HUES64 (cell line): ENCODE measurements around the gene TMEM253.

ENCODE experiments used
- H3K27ac ChIP-seq: 2 replicates; pipeline ENCODE4 v1.7.0; 2013; ENCODE audit warnings: low read depth, low read length, inconsistent platforms
- H3K27me3 ChIP-seq: 2 replicates; pipeline ENCODE4 v1.6.1; 2013; ENCODE audit warnings: mild to moderate bottlenecking, low read length; ENCODE audit not compliant: insufficient read depth
- H3K36me3 ChIP-seq: 2 replicates; pipeline ENCODE4 v1.6.1; 2013; ENCODE audit warnings: mild to moderate bottlenecking, low read length; ENCODE audit not compliant: insufficient read depth
- H3K4me1 ChIP-seq: 2 replicates; pipeline ENCODE4 v1.6.1; 2013; ENCODE audit warnings: mild to moderate bottlenecking, low read length, moderate library complexity; ENCODE audit not compliant: insufficient read depth
- H3K4me3 ChIP-seq: 2 replicates; pipeline ENCODE4 v1.5.1; 2013; ENCODE audit warnings: mild to moderate bottlenecking, low read length, moderate library complexity
- H3K9ac ChIP-seq: 2 replicates; pipeline ENCODE4 v1.6.1; 2013; ENCODE audit warnings: mild to moderate bottlenecking, low read depth, low read length
- H3K9me3 ChIP-seq: 2 replicates; pipeline ENCODE4 v1.6.1; 2013; ENCODE audit warnings: low read depth, low read length; ENCODE audit not compliant: insufficient read depth
- WGBS: fragments of 150-250, 120-280 bp; methylation state at CpG from one replicate; pipeline ENCODE4 v1.1.7; 2013; ENCODE audit warnings: missing lambda C conversion rate; 5-methylcytosine and 5-hydroxymethylcytosine counted together

Gene TMEM253

GRCh38 chr14:21099596-21099985 lies 1.3 kb upstream of the TMEM253 start:
- H3K9ac ChIP-seq = no peak overlapping the region; the same call in 1 of the 2 replicates
- WGBS = 82% methylated on average over 3 of the region's 5 CpGs
- H3K27ac ChIP-seq = peak overlapping the region; percentile 82
- H3K9me3 ChIP-seq = no peaks in the 10 kb centered on the region
- no peaks in the 10 kb centered on the region for H3K27me3 ChIP-seq
- H3K4me1 ChIP-seq = peaks cover 59% of the 10 kb centered on the region
- H3K4me3 ChIP-seq = peak overlapping the region; percentile 75
- H3K36me3 ChIP-seq = no peaks in the 10 kb centered on the region

DNA sequence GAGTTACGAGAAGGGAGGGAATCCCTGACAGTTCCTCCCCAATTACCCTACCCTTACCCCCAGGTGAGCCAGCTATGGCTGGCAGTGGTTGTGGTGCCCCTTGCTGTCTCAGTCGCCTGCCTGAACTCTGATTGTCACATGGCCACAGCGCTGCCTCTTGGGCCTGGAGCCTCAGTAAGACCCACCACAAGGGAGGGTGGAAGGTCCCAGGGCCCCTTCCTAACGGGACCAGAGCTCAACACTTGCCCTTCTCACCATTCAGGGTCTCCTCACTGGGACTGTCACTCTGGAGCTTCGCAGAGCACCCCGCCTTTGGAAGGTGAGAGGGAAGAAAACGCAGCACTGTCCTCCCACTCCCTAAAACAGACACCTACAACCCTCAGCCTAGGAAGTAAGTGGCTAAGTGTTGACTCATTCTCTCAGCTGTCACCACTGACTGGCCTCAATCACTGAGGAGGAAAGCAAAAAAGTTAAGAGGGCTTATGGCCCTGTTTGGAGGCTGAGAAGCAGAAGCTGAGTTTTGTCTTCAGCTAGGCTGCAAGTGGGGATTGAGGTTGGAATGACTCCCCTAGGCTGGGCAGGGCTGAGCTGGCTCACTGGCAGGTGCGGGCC lies 1.0 kb downstream of the TMEM253 start:
- H3K9ac ChIP-seq = no peak overlapping the region

DNA sequence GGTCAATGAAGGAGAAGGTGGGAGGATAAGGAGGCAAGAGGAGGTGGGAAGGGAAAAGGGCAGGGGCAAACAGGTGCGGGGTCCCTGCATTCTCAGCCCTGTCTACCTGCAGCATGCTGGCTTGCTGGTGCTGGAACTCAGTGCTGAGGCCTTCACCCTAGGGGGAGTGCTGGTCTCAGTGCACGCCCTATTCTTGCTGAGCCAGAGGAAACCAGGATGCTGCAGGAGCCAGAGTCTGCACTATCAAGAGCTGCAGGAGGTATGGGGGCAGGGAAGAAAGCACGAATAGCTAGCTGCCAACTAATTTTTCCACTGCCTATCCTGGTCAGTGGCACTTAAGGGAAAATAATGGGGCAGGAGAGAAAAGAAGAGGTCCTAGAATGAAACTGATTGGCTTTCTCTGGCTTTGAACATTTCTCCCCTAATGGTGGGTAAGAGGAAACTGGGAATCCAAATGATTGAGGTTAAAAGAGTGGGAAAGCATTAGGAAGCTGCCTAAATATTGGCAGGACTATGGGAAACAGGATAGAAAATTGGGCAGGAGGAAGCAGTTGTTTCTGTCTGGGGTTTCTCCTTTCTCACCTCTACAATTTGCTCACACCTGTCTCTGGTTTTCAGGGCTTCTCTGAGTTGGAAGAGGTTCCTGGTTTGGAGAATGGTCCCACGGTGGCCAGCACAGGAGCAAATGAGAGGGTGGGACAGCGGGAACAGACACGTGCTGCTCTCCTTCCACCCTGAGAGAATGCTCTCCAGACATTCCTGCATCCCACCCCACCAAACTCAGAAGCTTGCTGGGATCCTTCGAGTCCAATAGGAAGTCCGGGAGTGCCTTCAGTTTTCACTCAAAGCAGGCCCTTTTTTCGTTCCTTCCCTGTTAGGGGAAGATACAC lies 1.9 kb downstream of the TMEM253 start:
- Histone ChIP-seq H3K4me3 (peak overlapping the region; percentile 77), H3K4me1 (peaks cover 51% of the 10 kb centered on the region), H3K9me3 (no peaks in the 10 kb centered on the region), H3K36me3 (no peaks in the 10 kb centered on the region), H3K9ac (peak overlapping the region; percentile 99), H3K27me3 (no peaks in the 10 kb centered on the region), H3K27ac (peak overlapping the region; percentile 99)
- WGBS = 10% methylated on average over 9 of the region's 9 CpGs

More for the DNA sequence above, 1.0 kb downstream of the TMEM253 start:
- H3K9me3 ChIP-seq = no peaks in the 10 kb centered on the region
- H3K4me3 ChIP-seq = peak overlapping the region; percentile 77; the same call in 1 of the 2 replicates
- H3K4me1 ChIP-seq = peaks cover 53% of the 10 kb centered on the region
- no peaks in the 10 kb centered on the region for H3K36me3 ChIP-seq
- H3K27me3 ChIP-seq = no peaks in the 10 kb centered on the region
- WGBS = 73% methylated on average over 6 of the region's 8 CpGs
- 0 out of 2 replicates have a peak overlapping the region, but pooled peaks have one; percentile 23 for H3K27ac ChIP-seq

DNA sequence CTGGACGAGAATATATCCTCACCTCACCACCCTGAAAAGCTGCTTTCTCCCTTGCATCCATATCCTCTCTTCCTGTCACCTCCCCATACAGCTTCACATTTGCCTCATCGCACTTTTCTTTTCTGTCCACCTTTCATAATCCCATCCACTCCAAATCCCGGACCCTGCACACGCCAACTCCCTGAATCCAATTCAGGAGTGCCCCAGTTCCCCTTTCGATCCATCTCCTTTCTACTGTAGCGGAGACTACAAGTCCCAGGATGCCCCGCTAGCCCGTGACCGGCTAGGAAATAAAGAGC lies 2.5 kb downstream of the TMEM253 start:
- H3K27me3 ChIP-seq = no peaks in the 10 kb centered on the region
- H3K36me3 ChIP-seq = no peaks in the 10 kb centered on the region
- peak overlapping the region; percentile 99 for H3K27ac ChIP-seq
- no peaks in the 10 kb centered on the region for H3K9me3 ChIP-seq
- H3K9ac ChIP-seq = peak overlapping the region; percentile 99
- H3K4me1 ChIP-seq = peaks cover 54% of the 10 kb centered on the region
- WGBS = 2% methylated on average over 9 of the region's 9 CpGs
- H3K4me3 ChIP-seq = peak overlapping the region; percentile 77

DNA sequence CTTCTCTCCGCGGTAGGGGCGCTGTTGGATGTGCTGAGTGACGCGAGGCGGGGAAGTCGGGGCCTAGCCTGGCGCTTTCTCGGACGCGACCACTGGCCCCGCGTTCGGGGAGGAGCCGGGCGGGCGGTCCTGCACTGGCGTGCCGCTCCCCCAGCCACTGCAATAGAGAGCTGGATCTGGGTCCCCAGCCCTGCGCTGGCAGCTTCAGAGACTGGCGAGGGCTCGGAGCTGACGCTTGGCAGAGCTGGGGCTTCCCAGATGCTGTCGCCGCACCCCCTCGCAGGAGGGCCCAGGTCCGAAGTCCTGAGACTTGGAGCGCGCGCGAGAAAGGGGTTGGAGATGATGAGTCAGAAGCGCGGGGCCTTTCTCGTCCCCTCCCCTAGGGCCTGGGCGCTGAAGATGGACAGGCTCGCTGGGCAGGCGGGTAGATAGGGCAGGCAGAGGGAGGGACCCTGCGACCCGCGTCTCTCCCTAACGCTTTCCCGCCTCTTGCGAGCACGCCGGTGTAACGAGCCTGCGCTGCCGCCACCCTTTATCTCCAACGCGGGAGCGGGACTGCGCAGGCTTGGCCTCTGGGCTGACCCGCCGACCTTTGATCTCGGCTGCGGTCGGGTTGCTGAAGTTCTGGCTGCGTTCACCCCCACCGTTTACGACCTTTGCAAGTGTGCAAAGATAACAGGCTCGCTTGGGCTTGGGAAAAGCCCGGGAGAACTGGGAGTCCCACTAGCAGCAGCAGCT lies 3.0 kb downstream of the TMEM253 start:
- Histone ChIP-seq H3K9me3 (no peaks in the 10 kb centered on the region), H3K4me1 (peaks cover 54% of the 10 kb centered on the region), H3K4me3 (peak overlapping the region; percentile 77), H3K27me3 (no peaks in the 10 kb centered on the region), H3K9ac (peak overlapping the region; percentile 99), H3K27ac (peak overlapping the region; percentile 99), H3K36me3 (no peaks in the 10 kb centered on the region)
- under 1% methylated on average over 62 of the region's 62 CpGs for WGBS

DNA sequence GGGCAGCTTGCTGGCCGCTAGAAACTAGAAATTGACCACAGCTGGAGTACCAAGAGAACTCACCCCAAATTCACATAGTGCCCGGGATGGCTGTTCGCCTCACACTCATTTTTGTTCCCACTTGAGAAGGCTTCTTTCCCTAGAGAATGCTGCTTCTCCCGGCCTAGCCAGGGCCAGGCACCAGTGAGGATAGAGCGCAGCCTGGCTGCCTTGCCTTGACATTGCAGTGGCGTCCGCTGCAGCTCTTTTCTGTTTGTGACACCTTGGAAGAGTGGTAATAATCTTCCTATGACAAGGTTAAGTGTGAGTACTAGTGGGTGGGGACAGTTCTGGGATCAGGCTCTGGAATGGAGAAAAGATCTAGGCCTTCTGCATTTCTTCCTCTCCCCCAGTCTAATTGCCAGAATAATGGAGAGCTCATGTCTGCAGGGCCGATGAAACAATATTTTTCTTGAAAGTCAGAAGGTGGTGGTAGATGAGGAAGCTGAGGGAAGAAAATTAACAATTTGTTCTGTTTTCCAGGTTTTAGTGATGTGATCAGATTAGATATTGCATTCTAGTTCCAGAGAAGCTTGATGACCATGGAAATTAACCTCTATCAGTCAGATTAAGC lies 3.7 kb downstream of the TMEM253 start:
- peaks cover 47% of the 10 kb centered on the region for H3K4me1 ChIP-seq
- H3K36me3 ChIP-seq = no peaks in the 10 kb centered on the region

DNA sequence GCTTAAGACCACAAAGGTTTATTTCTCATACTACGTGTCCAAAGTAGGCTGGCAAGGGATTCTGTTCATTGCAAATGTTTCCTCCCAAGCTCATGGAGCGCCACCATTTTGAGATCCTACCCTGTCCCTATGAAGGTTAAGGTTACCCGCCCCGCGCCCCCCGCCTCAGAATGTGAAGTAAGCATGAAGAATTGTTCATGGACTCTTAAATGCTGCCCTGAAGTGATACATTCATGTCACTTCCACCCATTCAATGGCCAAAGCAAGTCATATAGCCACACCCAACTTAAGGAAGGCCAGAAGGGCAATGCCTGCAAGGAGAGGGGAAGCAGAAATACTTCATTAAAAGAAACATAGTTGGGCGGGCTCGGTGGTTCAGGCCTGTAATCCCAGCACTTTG lies 4.2 kb downstream of the TMEM253 start:
- peaks cover 46% of the 10 kb centered on the region for H3K4me1 ChIP-seq
- H3K4me3 ChIP-seq = peak overlapping the region; percentile 77; the same call in 1 of the 2 replicates
- H3K9me3 ChIP-seq = no peaks in the 10 kb centered on the region
- no peak overlapping the region; the same call in 1 of the 2 replicates for H3K27ac ChIP-seq
- H3K36me3 ChIP-seq = no peaks in the 10 kb centered on the region
- H3K9ac ChIP-seq = peak overlapping the region; percentile 99; the same call in 1 of the 2 replicates
- no peaks in the 10 kb centered on the region for H3K27me3 ChIP-seq
- 98% methylated on average over 8 of the region's 8 CpGs for WGBS

More for the DNA sequence above, 3.7 kb downstream of the TMEM253 start:
- H3K27me3 ChIP-seq = no peaks in the 10 kb centered on the region
- peak overlapping the region; percentile 77 for H3K4me3 ChIP-seq
- peak overlapping the region; percentile 99 for H3K9ac ChIP-seq
- 13% methylated on average over 8 of the region's 8 CpGs for WGBS
- no peaks in the 10 kb centered on the region for H3K9me3 ChIP-seq
- H3K27ac ChIP-seq = peak overlapping the region; percentile 99

DNA sequence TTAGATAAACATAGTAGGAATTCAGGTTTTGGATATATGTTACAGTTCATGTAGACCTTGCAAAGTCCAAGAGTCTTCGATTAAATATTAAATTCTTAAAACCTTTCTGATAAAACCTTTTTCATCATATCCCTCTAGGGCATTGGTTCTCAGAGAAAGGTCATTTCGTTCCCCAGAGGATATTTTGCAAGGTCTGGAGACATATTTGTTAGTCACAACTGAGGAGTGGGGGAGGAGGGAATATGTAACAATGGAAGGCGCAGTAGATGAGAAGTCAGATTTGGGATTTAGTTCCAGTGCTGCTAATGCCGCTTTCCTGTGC lies 5.3 kb downstream of the TMEM253 start:
- no peak overlapping the region for H3K4me3 ChIP-seq
- no peak overlapping the region for H3K9ac ChIP-seq
- no peaks in the 10 kb centered on the region for H3K36me3 ChIP-seq
- WGBS = 74% methylated on average over 4 of the region's 4 CpGs
- H3K9me3 ChIP-seq = no peaks in the 10 kb centered on the region
- H3K4me1 ChIP-seq = peaks cover 46% of the 10 kb centered on the region
- no peaks in the 10 kb centered on the region for H3K27me3 ChIP-seq
- no peak overlapping the region for H3K27ac ChIP-seq

DNA sequence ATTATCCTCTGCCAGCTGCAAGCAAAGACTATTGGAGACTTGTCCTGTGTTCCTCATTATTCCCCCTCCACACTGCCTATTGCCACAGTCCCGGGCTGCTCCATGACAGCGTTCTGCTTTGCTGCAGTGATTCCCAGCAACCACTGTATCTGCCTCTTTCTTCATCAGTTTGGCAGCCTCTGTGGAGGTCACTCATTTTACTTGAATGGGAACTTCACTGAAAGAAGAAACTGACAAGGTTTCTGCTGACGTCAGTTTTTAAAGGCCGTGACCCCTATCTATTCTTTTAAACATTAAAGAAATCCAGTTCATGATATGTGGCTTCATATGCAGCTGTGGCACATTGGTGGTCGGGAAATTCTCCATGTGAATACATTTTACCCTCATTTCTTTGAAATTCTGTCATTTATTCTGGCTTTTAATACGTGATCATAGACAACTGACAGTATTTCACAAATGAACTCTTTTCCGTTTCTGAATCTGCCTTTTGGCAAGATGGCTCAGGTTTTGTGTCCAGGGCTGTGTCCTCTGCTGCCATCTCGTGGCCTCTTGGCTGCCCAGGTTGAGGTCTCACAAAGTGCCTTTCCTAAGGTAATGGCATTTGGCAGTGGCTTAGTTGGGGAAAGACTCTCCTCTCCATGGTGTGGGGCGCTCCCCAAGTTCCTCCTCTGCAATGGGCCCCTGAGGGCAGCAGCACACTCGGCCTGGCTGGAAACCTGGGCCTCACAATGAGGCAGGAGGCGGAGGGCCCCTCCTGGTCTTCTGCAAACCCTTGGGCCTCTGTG lies 5.8 kb downstream of the TMEM253 start:
- Histone ChIP-seq H3K27ac (peak overlapping the region; percentile 15; the same call in 1 of the 2 replicates), H3K36me3 (no peaks in the 10 kb centered on the region), H3K9me3 (no peaks in the 10 kb centered on the region), H3K4me1 (peaks cover 43% of the 10 kb centered on the region), H3K27me3 (no peaks in the 10 kb centered on the region), H3K4me3 (no peak overlapping the region), H3K9ac (no peak overlapping the region)
- 32% methylated on average over 11 of the region's 11 CpGs for WGBS

- 77% methylated on average over 5 of the region's 5 CpGs for WGBS
Measured at GRCh38 chr14:21107283-21107800, 6.5 kb downstream of the TMEM253 start.

More at GRCh38 chr14:21107283-21107800, 6.5 kb downstream of the TMEM253 start:
- no peaks in the 10 kb centered on the region for H3K27me3 ChIP-seq
- no peak overlapping the region for H3K9ac ChIP-seq
- H3K27ac ChIP-seq = peak overlapping the region; percentile 15; the same call in 1 of the 2 replicates
- no peaks in the 10 kb centered on the region for H3K36me3 ChIP-seq
- peaks cover 36% of the 10 kb centered on the region for H3K4me1 ChIP-seq
- no peaks in the 10 kb centered on the region for H3K9me3 ChIP-seq
- no peak overlapping the region for H3K4me3 ChIP-seq
